ENCODE measurements around the gene RIPOR3.
"Not testable (repeated sequence)": the region's sequence is repeated elsewhere in the genome, so short reads cannot be mapped to it uniquely, and the experiment has no call there.

RIPOR3 gene

DNA sequence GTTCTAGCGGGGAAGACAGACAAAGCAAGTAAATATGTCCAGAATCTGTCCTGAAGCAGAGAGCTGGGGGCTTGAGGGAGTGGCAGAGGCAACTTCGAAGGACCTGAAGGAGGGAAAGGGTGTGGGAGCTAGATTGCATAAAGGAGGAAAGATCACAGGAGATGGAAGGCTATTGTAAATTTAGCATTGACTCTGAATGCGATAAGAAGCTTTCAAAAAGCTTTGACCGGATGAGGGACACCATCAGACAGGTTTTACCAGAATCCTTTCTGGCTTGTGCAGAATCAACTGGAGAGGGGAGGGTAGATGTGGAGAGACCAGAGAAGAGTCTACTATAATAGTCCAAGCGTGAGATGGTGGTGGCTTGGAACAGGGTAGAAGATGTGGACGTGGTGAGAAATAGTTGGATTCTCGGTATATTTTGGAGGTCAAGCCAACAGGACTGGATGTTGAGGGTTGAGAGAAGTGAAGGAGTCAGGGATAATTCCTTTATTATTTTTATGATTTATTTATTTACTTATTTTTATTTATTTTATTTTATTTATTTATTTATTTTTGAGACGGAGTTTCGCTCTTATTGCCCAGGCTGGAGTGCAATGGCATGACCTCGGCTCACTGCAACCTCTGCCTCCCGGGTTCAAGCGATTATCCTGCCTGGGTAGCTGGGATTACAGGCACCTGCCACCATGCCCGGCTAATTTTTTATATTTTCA is 19.9 kb upstream of the RIPOR3 start:
- no peak for DNase-seq (ENCODE audit: low read depth)
- no peak overlapping the region for H3K4me3 ChIP-seq (ENCODE audit: low read depth, low read length)
- TF ChIP-seq, protein P1, sequence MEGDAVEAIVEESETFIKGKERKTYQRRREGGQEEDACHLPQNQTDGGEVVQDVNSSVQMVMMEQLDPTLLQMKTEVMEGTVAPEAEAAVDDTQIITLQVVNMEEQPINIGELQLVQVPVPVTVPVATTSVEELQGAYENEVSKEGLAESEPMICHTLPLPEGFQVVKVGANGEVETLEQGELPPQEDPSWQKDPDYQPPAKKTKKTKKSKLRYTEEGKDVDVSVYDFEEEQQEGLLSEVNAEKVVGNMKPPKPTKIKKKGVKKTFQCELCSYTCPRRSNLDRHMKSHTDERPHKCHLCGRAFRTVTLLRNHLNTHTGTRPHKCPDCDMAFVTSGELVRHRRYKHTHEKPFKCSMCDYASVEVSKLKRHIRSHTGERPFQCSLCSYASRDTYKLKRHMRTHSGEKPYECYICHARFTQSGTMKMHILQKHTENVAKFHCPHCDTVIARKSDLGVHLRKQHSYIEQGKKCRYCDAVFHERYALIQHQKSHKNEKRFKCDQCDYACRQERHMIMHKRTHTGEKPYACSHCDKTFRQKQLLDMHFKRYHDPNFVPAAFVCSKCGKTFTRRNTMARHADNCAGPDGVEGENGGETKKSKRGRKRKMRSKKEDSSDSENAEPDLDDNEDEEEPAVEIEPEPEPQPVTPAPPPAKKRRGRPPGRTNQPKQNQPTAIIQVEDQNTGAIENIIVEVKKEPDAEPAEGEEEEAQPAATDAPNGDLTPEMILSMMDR (IDR thresholded peaks at IDR 0.05; ENCODE audit: control insufficient read depth, extremely low read depth, insufficient read depth), result no peak

DNA sequence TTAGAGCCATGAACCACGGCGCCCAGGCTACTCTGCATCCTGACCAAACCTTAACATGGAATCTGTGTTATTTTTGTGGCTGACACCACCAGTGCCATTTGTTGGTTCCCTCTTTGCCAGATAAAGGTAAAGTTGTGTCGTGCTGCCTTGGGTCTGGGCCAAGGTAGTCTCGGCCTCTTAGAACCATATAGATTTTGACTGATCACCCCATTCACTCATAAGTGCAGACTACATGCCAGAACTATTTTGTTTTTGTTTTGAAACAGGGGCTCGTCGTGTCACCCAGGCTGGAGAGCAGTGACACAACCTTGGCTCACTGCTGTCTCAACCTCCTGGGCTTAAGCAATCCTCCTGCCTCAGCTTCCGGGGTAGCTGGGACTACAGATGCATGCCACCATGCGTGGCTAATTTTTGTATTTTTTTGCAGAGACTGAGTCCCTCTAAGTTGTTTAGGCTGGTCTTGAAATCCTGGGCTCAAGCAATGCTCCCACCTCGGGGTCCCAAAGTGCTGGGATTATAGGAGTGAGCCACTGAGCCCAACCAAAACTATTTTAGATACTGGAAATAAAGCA is 19.2 kb upstream of the RIPOR3 start:
- H3K4me3 ChIP-seq (ENCODE audit: low read depth, low read length), result no peak overlapping the region
- no peak for DNase-seq (ENCODE audit: low read depth)
- TF ChIP-seq, protein P1 (IDR thresholded peaks at IDR 0.05; ENCODE audit: control insufficient read depth, extremely low read depth, insufficient read depth), result no peak

DNA sequence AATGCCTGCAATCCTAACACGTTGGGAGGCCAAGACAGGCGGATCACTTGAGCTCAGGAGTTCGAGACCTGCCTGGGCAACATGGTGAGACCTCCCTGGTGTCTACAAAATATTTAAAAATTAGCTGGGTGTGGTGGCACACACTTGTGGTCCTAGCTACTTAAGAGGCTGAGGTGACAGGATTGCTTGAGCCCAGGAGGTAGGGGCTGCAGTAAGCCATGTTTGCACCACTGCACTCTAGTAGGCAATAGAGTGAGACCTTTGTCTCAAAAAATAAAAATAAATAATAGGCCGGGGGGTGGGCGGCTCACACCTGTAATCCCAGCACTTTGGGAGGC is 18.3 kb upstream of the RIPOR3 start:
- no peak for DNase-seq (ENCODE audit: low read depth)
- TF ChIP-seq, protein P1 (IDR thresholded peaks at IDR 0.05; ENCODE audit: control insufficient read depth, extremely low read depth, insufficient read depth), result no peak
- H3K4me3 ChIP-seq (ENCODE audit: low read depth, low read length), result no peak overlapping the region

DNA sequence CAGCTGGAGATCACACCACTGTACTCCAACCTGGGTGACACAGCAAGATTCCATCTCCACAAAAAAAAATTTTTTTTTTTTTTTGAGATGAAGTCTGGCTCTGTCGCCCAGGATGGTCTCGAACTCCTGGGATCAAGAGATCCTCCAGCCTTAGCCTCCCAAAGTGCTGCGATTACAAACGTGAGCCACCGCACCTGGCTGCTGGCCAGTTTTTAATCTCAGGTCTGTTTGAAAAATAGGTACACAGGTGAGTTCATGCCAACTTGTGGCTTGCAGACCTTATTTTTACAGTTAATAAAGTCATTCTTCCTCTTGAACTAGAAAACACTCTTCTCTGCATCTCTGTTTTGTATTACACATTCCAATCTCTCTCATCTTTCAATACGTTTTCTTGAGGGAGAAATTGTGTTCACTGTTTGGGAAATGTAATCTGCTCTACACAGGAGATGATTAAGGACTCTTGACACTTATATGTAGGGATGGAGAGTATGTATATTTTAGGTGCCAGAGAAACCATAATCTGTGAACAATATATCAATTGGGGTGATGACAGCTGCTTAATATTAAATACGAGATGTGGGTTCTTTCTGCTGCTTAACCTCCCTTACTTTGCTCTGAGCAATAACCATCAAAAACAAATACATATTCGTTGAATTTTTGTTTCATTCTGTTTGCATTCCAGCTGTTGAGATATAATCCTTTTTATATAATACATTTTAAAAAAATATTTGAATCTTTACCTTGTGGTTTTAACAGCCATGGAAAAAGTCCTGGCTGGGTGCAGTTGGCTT is 17.7 kb upstream of the RIPOR3 start:
- TF ChIP-seq, protein P1 (IDR thresholded peaks at IDR 0.05; ENCODE audit: control insufficient read depth, extremely low read depth, insufficient read depth), result no peak
- H3K4me3 ChIP-seq (ENCODE audit: low read depth, low read length), result no peak overlapping the region
- peak; percentile 49 for DNase-seq (ENCODE audit: low read depth)

DNA sequence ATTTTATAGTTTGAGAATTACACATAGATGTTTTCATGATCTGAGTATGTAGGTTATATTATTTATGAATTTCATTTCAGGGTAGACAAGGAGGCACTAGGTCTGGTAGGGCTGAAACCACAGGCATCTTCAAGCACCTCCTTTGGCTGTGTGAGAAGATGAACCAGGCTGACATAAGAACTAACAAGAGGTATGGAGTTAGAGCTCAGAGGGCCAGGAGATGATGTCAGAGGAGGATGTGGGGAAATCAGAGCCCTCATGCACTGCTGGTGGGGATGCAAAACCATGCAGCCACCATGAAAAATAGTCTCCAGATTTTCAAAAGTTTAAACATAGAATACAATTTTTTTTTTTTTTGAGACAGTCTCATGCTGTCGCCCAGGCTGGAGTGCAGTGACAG is 13.6 kb upstream of the RIPOR3 start:
- H3K4me3 ChIP-seq (ENCODE audit: low read depth, low read length), result no peak overlapping the region
- DNase-seq (ENCODE audit: low read depth), result no peak
- TF ChIP-seq, protein P1 (IDR thresholded peaks at IDR 0.05; ENCODE audit: control insufficient read depth, extremely low read depth, insufficient read depth), result no peak

DNA sequence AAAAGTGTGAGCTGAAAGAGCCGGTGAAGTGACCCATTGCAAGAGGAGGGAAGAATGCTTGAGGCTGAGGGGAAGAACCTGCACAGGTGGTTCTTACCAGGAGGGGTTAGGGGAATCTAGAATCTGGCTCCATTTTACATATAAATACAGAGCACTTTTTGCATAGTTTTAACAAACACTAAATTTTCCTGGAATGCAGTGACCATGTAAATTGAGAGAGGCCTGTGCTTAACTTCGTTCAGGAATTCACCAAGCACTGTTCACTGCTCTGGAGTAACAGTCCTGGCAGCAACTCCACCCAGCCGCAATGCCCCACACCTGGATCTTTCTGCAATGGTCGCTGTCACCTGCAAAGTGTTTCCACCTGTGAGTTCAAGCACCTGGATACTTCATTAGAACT is 13.2 kb upstream of the RIPOR3 start:
- DNase-seq (ENCODE audit: low read depth), result no peak
- TF ChIP-seq, protein P1 (IDR thresholded peaks at IDR 0.05; ENCODE audit: control insufficient read depth, extremely low read depth, insufficient read depth), result no peak
- H3K4me3 ChIP-seq (ENCODE audit: low read depth, low read length), result no peak overlapping the region

DNA sequence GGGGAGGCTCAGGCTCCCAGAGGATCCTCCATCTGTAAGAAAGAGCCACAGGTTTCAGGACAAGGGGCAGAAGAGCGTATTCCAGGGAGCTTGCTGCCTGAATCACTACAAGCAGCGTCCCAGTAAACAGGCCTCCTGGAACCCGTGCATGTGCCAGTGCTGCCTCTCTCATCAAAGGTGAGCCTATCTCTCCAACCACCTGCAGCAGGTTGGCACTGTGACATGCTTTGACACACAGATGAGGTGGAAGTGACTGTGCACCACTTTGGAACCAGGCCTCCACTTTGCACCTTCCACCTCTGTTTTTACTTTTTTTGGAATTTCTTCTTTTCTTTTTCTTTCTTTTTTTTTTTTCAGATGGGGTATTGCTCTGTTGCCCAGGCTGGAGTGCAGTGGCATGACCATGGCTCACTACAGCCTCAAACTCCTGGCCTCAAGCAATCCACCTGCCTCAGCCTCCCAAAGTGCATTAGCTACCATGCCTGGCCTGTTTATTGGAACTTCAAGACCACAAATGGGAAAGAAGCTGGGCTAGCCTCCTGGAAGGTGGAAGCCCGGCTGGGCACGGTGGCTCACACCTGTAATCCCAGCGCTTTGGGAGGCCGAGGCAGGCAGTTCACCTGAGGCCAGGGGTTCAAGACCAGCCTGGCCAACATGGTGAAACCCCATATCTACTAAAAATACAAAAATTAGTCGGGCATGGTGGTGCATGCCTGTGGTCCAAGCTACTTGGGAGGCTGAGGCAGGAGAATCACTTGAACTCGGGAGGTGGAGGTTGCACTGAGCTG is 12.5 kb upstream of the RIPOR3 start:
- H3K4me3 ChIP-seq (ENCODE audit: low read depth, low read length); DNase-seq (ENCODE audit: low read depth): not testable (repeated sequence)
